ENCODE data around the gene MYO1D.

The MYO1D gene

DNA sequence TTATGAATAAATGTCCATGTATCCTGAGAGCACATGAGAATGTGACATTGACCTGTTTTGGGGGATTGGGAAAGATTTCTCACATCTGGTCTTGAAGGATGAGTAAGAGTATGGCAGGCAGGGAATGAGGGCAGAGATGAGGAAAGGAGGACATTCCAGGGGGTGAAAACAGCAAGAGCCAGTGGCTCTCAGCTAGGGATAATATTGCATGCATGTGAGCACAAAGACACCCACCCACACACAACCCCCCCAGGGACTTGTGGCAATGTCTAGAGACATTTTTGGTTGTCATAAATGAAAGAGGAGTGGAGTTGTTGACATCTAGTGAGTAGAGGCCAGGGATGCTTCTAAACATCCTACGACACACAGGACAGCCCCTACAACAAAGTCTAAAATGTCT lies 6.0 kb downstream of the MYO1D start:
- Histone ChIP-seq H3K9me3 (ENCODE audit: insufficient read depth, low read depth, low read length) (no peaks in the 10 kb centered on the region), H3K36me3 (ENCODE audit: insufficient read depth, low read depth, low read length) (no peaks in the 10 kb centered on the region), H3K4me1 (ENCODE audit: insufficient read depth, low read length) (peaks cover 7% of the 10 kb centered on the region; the same call in 1 of the 2 replicates), H3K27me3 (ENCODE audit: insufficient read depth, low read length) (peaks cover 12% of the 10 kb centered on the region; the same call in 1 of the 2 replicates), H3K27ac (ENCODE audit: low read length) (no peak overlapping the region), H3K9ac (ENCODE audit: low read depth, low read length) (no peak overlapping the region), H3K4me3 (ENCODE audit: low read length) (no peak overlapping the region)

DNA sequence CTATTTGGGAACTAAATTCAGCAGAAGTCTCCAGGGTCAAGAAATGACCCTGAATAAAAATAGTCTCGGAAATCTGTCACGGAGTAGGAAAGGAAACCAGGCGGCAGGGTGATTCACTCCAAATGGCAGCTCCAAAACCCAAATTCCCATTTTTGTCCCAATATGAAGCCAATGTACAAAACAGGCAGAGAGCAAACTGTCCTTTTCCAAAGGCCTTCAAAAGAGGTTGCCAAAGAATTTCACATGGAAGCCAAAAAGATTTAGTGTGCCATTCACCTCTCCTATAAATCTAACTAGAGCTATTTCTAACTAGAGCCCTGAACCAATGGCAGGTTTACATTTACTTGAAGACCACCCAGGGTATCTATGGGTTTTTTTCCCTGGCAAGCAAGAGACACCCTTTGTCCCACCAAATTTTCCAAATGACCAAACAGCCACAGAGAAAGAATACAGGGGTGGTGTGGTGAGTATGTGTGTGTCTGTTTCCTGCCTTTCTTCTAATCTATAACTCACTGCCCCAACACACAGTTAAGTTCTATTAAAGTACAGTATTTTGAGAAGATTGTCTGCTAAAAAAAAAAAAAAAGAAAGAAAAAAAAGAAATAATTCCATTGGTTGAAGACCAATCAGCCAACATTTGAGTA lies 6.8 kb downstream of the MYO1D start:
- Histone ChIP-seq H3K4me3 (ENCODE audit: low read length) (no peak overlapping the region), H3K27ac (ENCODE audit: low read length) (no peak overlapping the region), H3K9ac (ENCODE audit: low read depth, low read length) (no peak overlapping the region), H3K4me1 (ENCODE audit: insufficient read depth, low read length) (no peaks in the 10 kb centered on the region), H3K36me3 (ENCODE audit: insufficient read depth, low read depth, low read length) (no peaks in the 10 kb centered on the region), H3K9me3 (ENCODE audit: insufficient read depth, low read depth, low read length) (no peaks in the 10 kb centered on the region), H3K27me3 (ENCODE audit: insufficient read depth, low read length) (peaks cover 4% of the 10 kb centered on the region; the same call in 1 of the 2 replicates)

DNA sequence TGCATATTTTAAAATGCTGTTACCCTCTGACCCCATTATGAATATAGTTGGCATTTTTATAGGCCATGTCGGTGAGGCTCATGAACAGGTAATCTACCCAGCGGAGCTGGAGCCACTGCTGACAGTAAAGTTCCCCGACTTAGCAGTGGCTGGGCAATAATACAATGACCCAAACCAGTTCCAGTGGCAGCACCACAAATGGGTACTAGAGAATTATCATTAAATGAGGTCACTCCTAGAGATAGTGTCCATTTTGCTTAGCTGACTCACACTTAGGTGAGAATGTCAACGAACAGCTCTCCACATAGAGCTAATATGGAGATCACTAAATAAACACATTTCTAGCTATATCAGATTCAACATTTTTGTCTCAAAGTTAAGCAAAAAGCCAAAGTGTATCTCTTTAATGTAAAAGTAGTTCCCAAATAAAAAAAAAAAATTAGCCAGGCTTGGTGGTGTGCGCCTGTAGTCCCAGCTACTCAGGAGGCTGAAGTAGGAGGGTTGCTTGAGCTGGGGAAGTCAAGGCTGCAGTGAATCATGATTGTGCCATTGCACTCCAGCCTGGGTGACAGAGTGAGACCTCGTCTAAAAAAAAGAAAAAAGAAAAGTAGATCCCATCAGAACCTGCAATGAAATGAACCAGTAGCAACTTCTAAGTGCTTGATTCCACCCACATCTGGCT lies 7.4 kb downstream of the MYO1D start:
- H3K36me3 ChIP-seq (ENCODE audit: insufficient read depth, low read depth, low read length), result no peaks in the 10 kb centered on the region
- no peak overlapping the region for H3K27ac ChIP-seq (ENCODE audit: low read length)
- no peak overlapping the region for H3K4me3 ChIP-seq (ENCODE audit: low read length)
- no peaks in the 10 kb centered on the region for H3K4me1 ChIP-seq (ENCODE audit: insufficient read depth, low read length)
- no peaks in the 10 kb centered on the region for H3K27me3 ChIP-seq (ENCODE audit: insufficient read depth, low read length)
- no peak overlapping the region for H3K9ac ChIP-seq (ENCODE audit: low read depth, low read length)
- H3K9me3 ChIP-seq (ENCODE audit: insufficient read depth, low read depth, low read length), result no peaks in the 10 kb centered on the region

DNA sequence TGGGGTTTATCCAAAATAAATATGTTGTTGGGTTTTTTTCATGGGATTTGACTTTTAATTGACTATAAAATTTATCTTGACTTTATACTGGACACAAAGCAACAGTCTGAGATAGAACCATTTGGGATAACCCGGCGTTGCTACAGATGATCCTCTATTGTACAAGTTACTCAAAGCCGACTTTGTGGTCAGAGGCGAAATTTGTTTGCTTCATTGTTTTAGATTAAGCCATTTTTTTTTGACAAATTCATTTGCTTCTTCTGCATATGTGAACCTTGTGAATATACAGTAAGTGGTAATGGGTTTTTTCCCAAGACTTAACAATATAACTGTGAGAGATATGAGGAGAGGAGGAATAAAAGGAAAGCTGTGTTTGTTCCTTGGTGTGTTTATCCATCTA lies 11.8 kb downstream of the MYO1D start:
- Histone ChIP-seq H3K4me3 (ENCODE audit: low read length) (no peak overlapping the region), H3K4me1 (ENCODE audit: insufficient read depth, low read length) (no peaks in the 10 kb centered on the region), H3K9me3 (ENCODE audit: insufficient read depth, low read depth, low read length) (no peaks in the 10 kb centered on the region), H3K9ac (ENCODE audit: low read depth, low read length) (no peak overlapping the region), H3K36me3 (ENCODE audit: insufficient read depth, low read depth, low read length) (no peaks in the 10 kb centered on the region), H3K27me3 (ENCODE audit: insufficient read depth, low read length) (no peaks in the 10 kb centered on the region), H3K27ac (ENCODE audit: low read length) (no peak overlapping the region)

DNA sequence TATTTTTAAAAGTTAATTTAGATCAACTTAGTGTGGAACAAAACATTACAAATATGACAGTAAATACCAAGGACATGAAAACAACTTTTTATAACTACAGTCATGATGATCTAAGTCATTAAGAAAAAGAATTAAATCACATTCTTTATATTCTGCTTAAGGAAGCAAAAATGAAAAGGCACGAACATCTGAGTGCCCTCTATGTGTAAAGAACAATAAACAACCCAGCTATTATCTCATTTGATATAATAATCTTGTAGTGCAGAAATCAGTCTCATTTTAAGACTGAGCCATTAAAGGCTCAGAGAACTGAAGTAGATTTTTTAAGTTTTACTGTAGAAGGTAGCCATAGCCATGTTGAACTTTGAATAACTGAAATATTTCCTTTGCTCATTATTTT lies 13.4 kb downstream of the MYO1D start:
- no peak overlapping the region for H3K27ac ChIP-seq (ENCODE audit: low read length)
- H3K4me1 ChIP-seq (ENCODE audit: insufficient read depth, low read length), result no peaks in the 10 kb centered on the region
- no peaks in the 10 kb centered on the region for H3K9me3 ChIP-seq (ENCODE audit: insufficient read depth, low read depth, low read length)
- H3K36me3 ChIP-seq (ENCODE audit: insufficient read depth, low read depth, low read length), result no peaks in the 10 kb centered on the region
- H3K27me3 ChIP-seq (ENCODE audit: insufficient read depth, low read length), result no peaks in the 10 kb centered on the region
- no peak overlapping the region for H3K4me3 ChIP-seq (ENCODE audit: low read length)
- no peak overlapping the region for H3K9ac ChIP-seq (ENCODE audit: low read depth, low read length)

DNA sequence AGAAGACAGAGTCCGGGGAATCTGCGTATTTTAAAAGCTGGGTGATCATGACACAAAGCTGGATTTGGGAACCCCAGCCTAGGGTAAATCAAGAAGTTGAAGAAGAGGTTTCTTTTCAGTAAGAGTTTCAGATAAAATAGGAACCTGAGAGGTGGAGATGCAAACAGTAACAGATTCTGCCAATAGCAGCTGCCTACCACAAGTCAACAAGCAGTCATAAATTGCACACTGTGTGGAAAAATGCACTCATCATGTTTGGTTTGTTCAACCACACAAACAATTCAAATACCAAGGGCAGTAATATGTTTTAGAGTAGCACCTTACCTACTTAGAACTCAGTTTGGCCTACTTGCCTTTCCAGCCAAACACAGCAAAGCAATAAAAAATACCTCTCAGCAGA lies 14.0 kb downstream of the MYO1D start:
- Histone ChIP-seq H3K9me3 (ENCODE audit: insufficient read depth, low read depth, low read length) (no peaks in the 10 kb centered on the region), H3K36me3 (ENCODE audit: insufficient read depth, low read depth, low read length) (no peaks in the 10 kb centered on the region), H3K27ac (ENCODE audit: low read length) (no peak overlapping the region), H3K27me3 (ENCODE audit: insufficient read depth, low read length) (no peaks in the 10 kb centered on the region), H3K9ac (ENCODE audit: low read depth, low read length) (no peak overlapping the region), H3K4me1 (ENCODE audit: insufficient read depth, low read length) (no peaks in the 10 kb centered on the region), H3K4me3 (ENCODE audit: low read length) (no peak overlapping the region)

DNA sequence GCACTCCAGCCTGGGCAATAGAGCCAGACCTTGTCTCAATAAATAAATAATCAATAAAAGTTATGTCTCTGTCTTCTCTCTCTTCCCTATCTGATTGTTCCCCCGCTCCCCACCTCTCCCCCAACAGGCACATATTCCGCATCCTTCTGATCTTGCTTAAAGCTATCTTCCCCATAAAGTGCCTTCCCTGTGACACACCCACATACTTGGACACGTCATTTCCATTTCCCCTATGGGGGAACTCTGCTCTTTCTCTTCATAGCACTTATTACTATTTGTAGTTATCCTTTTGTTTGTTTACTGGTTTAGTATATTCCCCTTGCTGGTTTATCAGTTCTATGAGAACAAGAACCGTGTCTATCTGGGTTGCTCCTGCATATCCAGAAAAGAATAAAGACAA lies 14.9 kb downstream of the MYO1D start:
- Histone ChIP-seq H3K27me3 (ENCODE audit: insufficient read depth, low read length) (no peaks in the 10 kb centered on the region), H3K9ac (ENCODE audit: low read depth, low read length) (no peak overlapping the region), H3K4me1 (ENCODE audit: insufficient read depth, low read length) (peaks cover 3% of the 10 kb centered on the region; the same call in 1 of the 2 replicates), H3K4me3 (ENCODE audit: low read length) (no peak overlapping the region), H3K9me3 (ENCODE audit: insufficient read depth, low read depth, low read length) (no peaks in the 10 kb centered on the region), H3K36me3 (ENCODE audit: insufficient read depth, low read depth, low read length) (no peaks in the 10 kb centered on the region), H3K27ac (ENCODE audit: low read length) (no peak overlapping the region)

DNA sequence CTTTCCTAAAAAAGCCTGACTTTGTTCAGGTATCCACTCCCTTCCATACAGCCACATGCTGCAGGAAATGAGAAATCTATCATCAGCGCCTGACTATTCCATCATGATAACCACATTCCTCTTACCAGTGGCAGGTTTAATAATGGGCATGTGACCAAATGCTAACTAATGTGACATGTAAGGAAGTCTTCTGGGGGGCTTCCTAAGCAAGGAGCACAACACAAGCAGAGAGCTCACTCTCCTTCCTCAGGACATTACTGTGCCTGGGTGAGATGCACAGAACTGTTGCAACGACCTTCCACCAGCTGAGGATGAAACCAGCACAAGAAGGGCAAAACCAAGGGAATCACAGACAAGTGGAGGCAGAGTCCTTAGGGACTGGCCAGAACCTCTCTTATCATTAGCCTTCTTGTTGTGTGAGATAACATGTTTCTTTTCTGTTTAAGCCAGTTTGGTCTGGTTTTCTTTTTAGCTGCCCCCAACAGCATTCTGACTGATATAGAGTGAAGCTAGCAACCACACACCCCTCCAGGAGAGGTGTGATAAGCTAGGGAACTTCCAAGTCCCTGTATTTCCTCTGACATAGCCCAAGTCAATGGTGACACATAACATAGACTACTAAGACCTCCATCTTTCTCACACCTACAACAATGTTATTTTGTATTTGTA lies 16.9 kb downstream of the MYO1D start:
- Histone ChIP-seq H3K4me1 (ENCODE audit: insufficient read depth, low read length) (peaks cover 3% of the 10 kb centered on the region; the same call in 1 of the 2 replicates), H3K27me3 (ENCODE audit: insufficient read depth, low read length) (no peaks in the 10 kb centered on the region), H3K27ac (ENCODE audit: low read length) (no peak overlapping the region), H3K9ac (ENCODE audit: low read depth, low read length) (no peak overlapping the region), H3K4me3 (ENCODE audit: low read length) (no peak overlapping the region), H3K36me3 (ENCODE audit: insufficient read depth, low read depth, low read length) (no peaks in the 10 kb centered on the region), H3K9me3 (ENCODE audit: insufficient read depth, low read depth, low read length) (no peaks in the 10 kb centered on the region)

DNA sequence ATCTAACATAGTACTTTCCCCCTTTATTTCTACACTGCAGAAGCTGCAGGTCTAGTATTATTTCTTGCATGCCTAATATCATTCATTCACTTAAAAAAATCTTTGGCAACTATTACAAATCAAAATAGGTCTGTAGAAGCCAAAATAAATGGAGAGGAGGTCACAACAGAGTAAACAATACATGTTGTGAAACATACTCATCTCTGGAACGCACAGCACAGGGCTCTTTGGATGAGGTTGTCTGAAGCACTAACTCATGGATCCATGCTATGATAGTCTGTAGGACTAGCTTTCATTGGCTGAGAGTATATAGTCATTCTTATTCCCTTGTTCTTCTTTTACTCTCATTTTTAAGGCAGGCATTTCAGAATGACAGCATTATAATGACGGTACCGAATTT lies 21.3 kb downstream of the MYO1D start:
- Histone ChIP-seq H3K27me3 (ENCODE audit: insufficient read depth, low read length) (no peaks in the 10 kb centered on the region), H3K9ac (ENCODE audit: low read depth, low read length) (no peak overlapping the region), H3K9me3 (ENCODE audit: insufficient read depth, low read depth, low read length) (no peaks in the 10 kb centered on the region), H3K36me3 (ENCODE audit: insufficient read depth, low read depth, low read length) (no peaks in the 10 kb centered on the region), H3K27ac (ENCODE audit: low read length) (no peak overlapping the region), H3K4me3 (ENCODE audit: low read length) (no peak overlapping the region), H3K4me1 (ENCODE audit: insufficient read depth, low read length) (peaks cover 16% of the 10 kb centered on the region)

DNA sequence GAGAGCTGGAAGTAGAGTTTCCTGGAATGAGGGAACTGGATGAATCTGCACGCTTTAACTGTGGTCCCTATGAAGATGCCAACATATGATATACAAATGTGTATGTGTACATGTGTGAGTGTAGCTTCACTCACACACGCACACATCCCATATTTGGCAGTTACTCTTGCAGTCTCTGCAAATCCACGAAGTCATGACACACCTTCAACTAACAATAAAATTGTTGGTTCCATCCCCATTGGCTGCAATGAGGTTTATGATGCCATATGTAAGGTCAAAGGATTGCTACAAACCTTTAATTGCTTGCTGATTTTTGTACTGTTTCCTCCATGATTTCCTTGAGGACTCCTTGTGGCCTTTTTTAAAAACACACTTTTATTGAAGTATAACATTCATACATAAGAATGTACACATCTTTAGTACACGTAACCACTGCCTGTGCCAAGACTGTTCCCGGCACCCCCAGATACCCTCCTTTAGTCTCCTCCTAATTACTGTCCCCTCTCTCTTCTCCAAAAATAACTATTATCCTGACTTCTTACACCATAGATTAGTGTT lies 22.0 kb downstream of the MYO1D start:
- Histone ChIP-seq H3K9me3 (ENCODE audit: insufficient read depth, low read depth, low read length) (no peaks in the 10 kb centered on the region), H3K36me3 (ENCODE audit: insufficient read depth, low read depth, low read length) (no peaks in the 10 kb centered on the region), H3K27ac (ENCODE audit: low read length) (no peak overlapping the region), H3K4me3 (ENCODE audit: low read length) (no peak overlapping the region), H3K27me3 (ENCODE audit: insufficient read depth, low read length) (no peaks in the 10 kb centered on the region), H3K4me1 (ENCODE audit: insufficient read depth, low read length) (peaks cover 16% of the 10 kb centered on the region), H3K9ac (ENCODE audit: low read depth, low read length) (no peak overlapping the region)

DNA sequence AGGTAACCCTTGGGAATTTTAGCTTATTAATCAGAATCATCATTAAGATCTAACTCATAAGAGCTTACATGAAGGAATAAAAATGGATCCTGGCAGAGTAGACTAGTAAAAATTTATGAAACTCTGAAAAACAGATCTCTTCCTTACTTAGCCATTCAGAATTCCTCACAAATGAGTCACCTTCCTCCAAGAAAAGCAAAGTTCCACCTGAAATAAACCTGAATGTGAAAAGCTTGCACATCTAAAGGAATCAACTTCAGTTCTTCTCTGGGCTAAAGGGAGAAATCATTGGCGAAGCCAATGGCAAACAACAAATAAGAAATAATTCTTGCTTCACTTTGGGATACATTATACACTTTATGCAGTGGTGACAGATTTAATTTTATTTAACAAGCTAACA lies 22.7 kb downstream of the MYO1D start:
- Histone ChIP-seq H3K27ac (ENCODE audit: low read length) (no peak overlapping the region), H3K36me3 (ENCODE audit: insufficient read depth, low read depth, low read length) (no peaks in the 10 kb centered on the region), H3K9ac (ENCODE audit: low read depth, low read length) (no peak overlapping the region), H3K4me1 (ENCODE audit: insufficient read depth, low read length) (peaks cover 16% of the 10 kb centered on the region), H3K4me3 (ENCODE audit: low read length) (no peak overlapping the region), H3K27me3 (ENCODE audit: insufficient read depth, low read length) (no peaks in the 10 kb centered on the region), H3K9me3 (ENCODE audit: insufficient read depth, low read depth, low read length) (no peaks in the 10 kb centered on the region)

DNA sequence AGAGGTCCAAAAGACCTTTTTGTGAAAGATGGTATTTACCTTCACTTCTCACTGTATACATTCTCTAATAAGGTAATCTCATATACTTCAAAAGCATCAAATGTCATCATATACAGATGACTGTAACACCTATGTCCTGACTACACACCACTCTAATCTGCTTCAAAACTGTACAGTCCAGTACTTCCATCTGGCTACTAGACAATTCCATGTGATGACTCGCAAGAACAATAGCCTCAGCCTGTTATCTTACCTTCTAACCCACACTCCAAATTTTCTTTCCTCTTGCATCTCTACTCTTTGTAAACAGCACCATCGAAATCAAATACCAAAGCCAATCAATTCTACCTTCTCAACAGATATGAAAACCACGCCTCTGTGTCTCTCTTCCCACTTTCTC lies 24.1 kb downstream of the MYO1D start:
- Histone ChIP-seq H3K36me3 (ENCODE audit: insufficient read depth, low read depth, low read length) (no peaks in the 10 kb centered on the region), H3K9me3 (ENCODE audit: insufficient read depth, low read depth, low read length) (no peaks in the 10 kb centered on the region), H3K4me3 (ENCODE audit: low read length) (no peak overlapping the region), H3K9ac (ENCODE audit: low read depth, low read length) (no peak overlapping the region), H3K27me3 (ENCODE audit: insufficient read depth, low read length) (no peaks in the 10 kb centered on the region), H3K27ac (ENCODE audit: low read length) (no peak overlapping the region), H3K4me1 (ENCODE audit: insufficient read depth, low read length) (peaks cover 15% of the 10 kb centered on the region)

Data from iPS-20b (cell line).